DOHH2 (cell line): ENCODE measurements around the gene CEACAM4.

Source experiments
- H3F3A ChIP-seq: fragments of 200-600 bp; sonication (generic), shearing (Covaris generic); 2 replicates; pipeline ENCODE4 v1.6.0; 2016; ENCODE audit warnings: antibody characterized with exemption, mild to moderate bottlenecking; ENCODE audit not compliant: control insufficient read depth, insufficient read depth
- H3K27ac ChIP-seq: fragments of 200-600 bp; sonication (generic); 2 replicates; pipeline ENCODE4 v1.5.1; 2014; ENCODE audit warnings: low read depth, mild to moderate bottlenecking, low read length, moderate library complexity
- H3K27me3 ChIP-seq: fragments of 200-600 bp; sonication (generic); 2 replicates; pipeline ENCODE4 v1.6.1; 2014; ENCODE audit warnings: mild to moderate bottlenecking, low read length, mixed read lengths; ENCODE audit not compliant: control insufficient read depth
- H3K36me3 ChIP-seq: fragments of 200-600 bp; sonication (generic); 2 replicates; pipeline ENCODE4 v1.6.1; 2014; ENCODE audit warnings: mild to moderate bottlenecking, low read length, moderate library complexity, mixed read lengths; ENCODE audit not compliant: control insufficient read depth
- H3K4me1 ChIP-seq: fragments of 200-600 bp; sonication (generic); 2 replicates; pipeline ENCODE4 v1.6.1; 2014; ENCODE audit warnings: mild to moderate bottlenecking, low read length, mixed read lengths; ENCODE audit not compliant: control insufficient read depth
- H3K4me2 ChIP-seq: fragments of 200-600 bp; sonication (generic); 2 replicates; pipeline ENCODE4 v1.6.0; 2014; ENCODE audit warnings: mild to moderate bottlenecking, low read length, moderate library complexity
- H3K4me3 ChIP-seq: fragments of 200-600 bp; sonication (generic); 2 replicates; pipeline ENCODE4 v1.5.1; 2014; ENCODE audit warnings: mild to moderate bottlenecking, low read length, mixed read lengths
- H3K79me2 ChIP-seq: fragments of 200-600 bp; sonication (generic); 2 replicates; pipeline ENCODE4 v1.6.1; 2014; ENCODE audit warnings: mild to moderate bottlenecking, low read length, mixed read lengths; ENCODE audit not compliant: control insufficient read depth
- H3K9me2 ChIP-seq: fragments of 200-600 bp; sonication (generic); replicated peaks from 2 replicates; pipeline ENCODE4 v1.6.1; 2014; ENCODE audit warnings: mild to moderate bottlenecking, low read length, mixed read lengths; ENCODE audit not compliant: control insufficient read depth
- H3K9me3 ChIP-seq: fragments of 200-600 bp; sonication (generic); 2 replicates; pipeline ENCODE4 v1.6.1; 2014; ENCODE audit warnings: antibody characterized with exemption, low read length, mixed read lengths; ENCODE audit not compliant: control insufficient read depth, insufficient read depth
- H4K20me1 ChIP-seq: fragments of 200-600 bp; sonication (generic); 2 replicates; pipeline ENCODE4 v1.6.0; 2014; ENCODE audit warnings: low read depth, mild to moderate bottlenecking, antibody characterized with exemption, low read length, moderate library complexity; ENCODE audit not compliant: control insufficient read depth, insufficient read depth
- CTCF ChIP-seq: fragments of 200-600 bp; sonication (generic); IDR thresholded peaks from one replicate; pipeline ENCODE4 v1.5.1; 2014; ENCODE audit warnings: antibody characterized with exemption, mild to moderate bottlenecking, low read depth, low read length; ENCODE audit not compliant: poor library complexity, severe bottlenecking
- EZH2phosphoT487 ChIP-seq: fragments of 200-600 bp; sonication (generic); IDR thresholded peaks from 2 replicates; pipeline ENCODE4 v1.6.1; 2017; ENCODE audit warnings: borderline replicate concordance, mild to moderate bottlenecking, antibody characterized with exemption, low read length, moderate library complexity, mixed read lengths

Gene CEACAM4

GRCh38 chr19:41615207-41615606, 11.7 kb downstream of the CEACAM4 start:
- no peak overlapping the region for H3K27ac ChIP-seq
- no peaks in the 10 kb centered on the region; the same call in 1 of the 2 replicates for H4K20me1 ChIP-seq
- H3K4me3 ChIP-seq = no peak overlapping the region
- no peaks in the 10 kb centered on the region for H3K79me2 ChIP-seq
- no peaks in the 10 kb centered on the region for H3K9me2 ChIP-seq
- no peaks in the 10 kb centered on the region for H3K9me3 ChIP-seq
- H3K27me3 ChIP-seq = peaks cover 9% of the 10 kb centered on the region
- no peaks in the 10 kb centered on the region for H3F3A ChIP-seq
- H3K36me3 ChIP-seq = no peaks in the 10 kb centered on the region
- no peak overlapping the region for H3K4me2 ChIP-seq
- no peaks in the 10 kb centered on the region for H3K4me1 ChIP-seq
- no peak for TF ChIP-seq EZH2phosphoT487
- no peak for TF ChIP-seq CTCF

- peaks cover 18% of the 10 kb centered on the region for H3K27me3 ChIP-seq
- H3K9me2 ChIP-seq = no peaks in the 10 kb centered on the region
- no peak overlapping the region for H3K4me3 ChIP-seq
- H4K20me1 ChIP-seq = no peaks in the 10 kb centered on the region; the same call in 1 of the 2 replicates
- no peak overlapping the region for H3K4me2 ChIP-seq
- no peaks in the 10 kb centered on the region for H3K79me2 ChIP-seq
- H3K9me3 ChIP-seq = no peaks in the 10 kb centered on the region
- no peaks in the 10 kb centered on the region for H3F3A ChIP-seq
- H3K4me1 ChIP-seq = no peaks in the 10 kb centered on the region
- no peak for TF ChIP-seq CTCF
- no peak for TF ChIP-seq EZH2phosphoT487
- no peaks in the 10 kb centered on the region for H3K36me3 ChIP-seq
- H3K27ac ChIP-seq = no peak overlapping the region
Observed at GRCh38 chr19:41612483-41612882, 14.4 kb downstream of the CEACAM4 start.

GRCh38 chr19:41610789-41611188, 16.1 kb downstream of the CEACAM4 start:
- Histone ChIP-seq H3K4me3 (no peak overlapping the region), H3K27me3 (peaks cover 18% of the 10 kb centered on the region), H3K36me3 (no peaks in the 10 kb centered on the region), H3K9me2 (no peaks in the 10 kb centered on the region), H4K20me1 (no peaks in the 10 kb centered on the region), H3K4me2 (no peak overlapping the region), H3F3A (no peaks in the 10 kb centered on the region), H3K79me2 (no peaks in the 10 kb centered on the region), H3K9me3 (no peaks in the 10 kb centered on the region), H3K27ac (no peak overlapping the region), H3K4me1 (no peaks in the 10 kb centered on the region)
- TF ChIP-seq EZH2phosphoT487 = no peak
- no peak for TF ChIP-seq CTCF

GRCh38 chr19:41607668-41608067, 19.2 kb downstream of the CEACAM4 start:
- no peaks in the 10 kb centered on the region for H3K79me2 ChIP-seq
- no peaks in the 10 kb centered on the region for H3K36me3 ChIP-seq
- no peak overlapping the region for H3K4me2 ChIP-seq
- H3K4me1 ChIP-seq = no peaks in the 10 kb centered on the region
- H3K27ac ChIP-seq = no peak overlapping the region
- TF ChIP-seq CTCF = no peak
- TF ChIP-seq EZH2phosphoT487 = no peak
- no peaks in the 10 kb centered on the region for H3K9me3 ChIP-seq
- peaks cover 32% of the 10 kb centered on the region for H3K27me3 ChIP-seq
- no peak overlapping the region for H3K4me3 ChIP-seq
- no peaks in the 10 kb centered on the region for H3F3A ChIP-seq
- no peaks in the 10 kb centered on the region for H4K20me1 ChIP-seq
- no peaks in the 10 kb centered on the region for H3K9me2 ChIP-seq
